Activated CD8-positive, alpha-beta T cell treated with anti-CD3 and anti-CD28 coated beads for 36 hours (primary cell): ENCODE results near the gene C14orf180. TPM values are rescaled to one million over a fixed set of nuclear protein-coding genes. Genes with fewer than 3 reads are reported as not detected.

Experiments
- ATAC-seq: fragments of 200-7000 bp; cut with Tn5 transposase; one replicate; pipeline ENCODE4 v1.10.0; 2021; ENCODE audit warnings: mild to moderate bottlenecking, moderate library complexity
- CTCF ChIA-PET: fragments of 350-600 bp; sonication (Branson Sonifier 250); formaldehyde crosslinking; loops from one replicate; lab custom pipeline; 2021; ENCODE audit warnings: antibody characterized with exemption; lab: Charles Lee
- POLR2A ChIA-PET: fragments of 350-600 bp; sonication (Branson Sonifier 250); formaldehyde crosslinking; loops from one replicate; lab custom pipeline; 2021; ENCODE audit warnings: antibody characterized with exemption; lab: Charles Lee
- DNase-seq: peaks from one replicate; pipeline ENCODE4 v3.0.0-alpha.2; 2020
- H3K27ac Mint-ChIP-seq: one replicate; pipeline ENCODE4 v1.8.0; 2021; ENCODE audit warnings: mild to moderate bottlenecking, mixed read lengths
- H3K27me3 Mint-ChIP-seq: one replicate; pipeline ENCODE4 v1.8.0; 2021; ENCODE audit warnings: mixed read lengths
- H3K36me3 Mint-ChIP-seq: one replicate; pipeline ENCODE4 v1.8.0; 2021; ENCODE audit warnings: low read depth, mixed read lengths
- H3K4me1 Mint-ChIP-seq: one replicate; pipeline ENCODE4 v1.8.0; 2021; ENCODE audit warnings: low read depth, mixed read lengths
- H3K4me3 Mint-ChIP-seq: one replicate; pipeline ENCODE4 v1.8.0; 2021; ENCODE audit warnings: mild to moderate bottlenecking, moderate library complexity, mixed read lengths
- H3K9me3 Mint-ChIP-seq: one replicate; pipeline ENCODE4 v1.8.0; 2021; ENCODE audit warnings: mixed read lengths
- CTCF ChIP-seq: fragments of 200-600 bp; IDR thresholded peaks from one replicate; pipeline ENCODE4 v1.8.0; 2022; ENCODE audit warnings: antibody characterized with exemption, mild to moderate bottlenecking
- intact Hi-C: fragments of 100-400 bp; cut with micrococcal nuclease; formaldehyde crosslinking; loops from one replicate; pipeline ENCODE4 v1.10.0; 2022
- total RNA-seq, 2 experiments: library from RNA; stranded (reverse); gene quantifications; one replicate each; pipeline ENCODE4 v1.2.3, GENCODE V29; 2021

C14orf180 gene
- total RNA-seq, 2 experiments from 2014 or later = not detected

GRCh38 chr14:104573930-104574329, 5.6 kb upstream of the C14orf180 start:
- H3K4me1 Mint-ChIP-seq = no peaks in the 10 kb centered on the region
- DNase-seq (no peak), ATAC-seq (no peak)
- H3K27me3 Mint-ChIP-seq = no peaks in the 10 kb centered on the region
- H3K27ac Mint-ChIP-seq = no peak overlapping the region
- CTCF ChIA-PET = no interaction called here
- POLR2A ChIA-PET = no interaction called here
- intact Hi-C loops = no loop called here
- TF ChIP-seq CTCF = no peak
- H3K36me3 Mint-ChIP-seq = no peaks in the 10 kb centered on the region
- H3K4me3 Mint-ChIP-seq = no peak overlapping the region
- H3K9me3 Mint-ChIP-seq = no peaks in the 10 kb centered on the region

GRCh38 chr14:104574536-104574935, 5.0 kb upstream of the C14orf180 start:
- H3K36me3 Mint-ChIP-seq = no peaks in the 10 kb centered on the region
- intact Hi-C loops = no loop called here
- H3K4me1 Mint-ChIP-seq = no peaks in the 10 kb centered on the region
- no peak for TF ChIP-seq CTCF
- ATAC-seq = no peak
- CTCF ChIA-PET = no interaction called here
- H3K9me3 Mint-ChIP-seq = no peaks in the 10 kb centered on the region
- no peaks in the 10 kb centered on the region for H3K27me3 Mint-ChIP-seq
- DNase-seq = no peak
- H3K4me3 Mint-ChIP-seq = no peak overlapping the region
- POLR2A ChIA-PET = no interaction called here
- H3K27ac Mint-ChIP-seq = no peak overlapping the region

GRCh38 chr14:104574978-104575583, 4.5 kb upstream of the C14orf180 start:
- Mint-ChIP-seq H3K27ac (no peak overlapping the region), H3K9me3 (no peaks in the 10 kb centered on the region), H3K4me1 (no peaks in the 10 kb centered on the region), H3K36me3 (no peaks in the 10 kb centered on the region), H3K4me3 (no peak overlapping the region), H3K27me3 (no peaks in the 10 kb centered on the region)
- TF ChIP-seq CTCF = no peak
- DNase-seq (no peak), ATAC-seq (no peak)
- ChIA-PET CTCF (no interaction called here), POLR2A (no interaction called here)
- intact Hi-C loops = no loop called here

- no peaks in the 10 kb centered on the region for H3K9me3 Mint-ChIP-seq
- H3K4me3 Mint-ChIP-seq = no peak overlapping the region
- DNase-seq (no peak), ATAC-seq (no peak)
- no peaks in the 10 kb centered on the region for H3K4me1 Mint-ChIP-seq
- intact Hi-C loops = no loop called here
- H3K36me3 Mint-ChIP-seq = no peaks in the 10 kb centered on the region
- H3K27me3 Mint-ChIP-seq = no peaks in the 10 kb centered on the region
- no peak for TF ChIP-seq CTCF
- ChIA-PET CTCF (no interaction called here), POLR2A (interaction anchor here (0.6 kb wide), 1 partner anchor 1028 kb away, joined by 3 read pairs; no protein-coding TSS in a partner anchor)
- H3K27ac Mint-ChIP-seq = no peak overlapping the region
These were observed 3.2 kb upstream of the C14orf180 start for GRCh38 chr14:104576232-104576969.

GRCh38 chr14:104576970-104577332, 2.6 kb upstream of the C14orf180 start:
- intact Hi-C loops = no loop called here
- H3K4me3 Mint-ChIP-seq = no peak overlapping the region
- no peak for ATAC-seq

More at GRCh38 chr14:104576970-104577332, 2.6 kb upstream of the C14orf180 start:
- Mint-ChIP-seq H3K27me3 (no peaks in the 10 kb centered on the region), H3K36me3 (no peaks in the 10 kb centered on the region), H3K4me1 (no peaks in the 10 kb centered on the region), H3K9me3 (no peaks in the 10 kb centered on the region), H3K27ac (no peak overlapping the region)
- ChIA-PET CTCF (no interaction called here), POLR2A (no interaction called here)
- TF ChIP-seq CTCF = no peak
- no peak for DNase-seq
